H9 (cell line): Measurements from ENCODE around the gene TEX19. TPM values are rescaled to one million over a fixed set of nuclear protein-coding genes. Genes with fewer than 3 reads are reported as not detected.

ENCODE experiments used
- DNase-seq: peaks from one replicate; pipeline ENCODE4 v3.0.0-alpha.2; 2017
- H2AFZ ChIP-seq: one replicate; pipeline ENCODE4 v1.6.1; 2013; ENCODE audit warnings: mild to moderate bottlenecking, low read length, control low read depth, moderate library complexity
- H2AK5ac ChIP-seq: 2 replicates; pipeline ENCODE4 v1.6.1; 2013; ENCODE audit warnings: low read length, control low read depth, mixed read lengths; ENCODE audit not compliant: insufficient read length
- H2BK120ac ChIP-seq: one replicate; pipeline ENCODE4 v1.6.1; 2013; ENCODE audit warnings: low read depth, mild to moderate bottlenecking, low read length, control low read depth, inconsistent platforms; ENCODE audit not compliant: poor library complexity, severe bottlenecking
- H2BK12ac ChIP-seq: 2 replicates; pipeline ENCODE4 v1.6.1; 2013; ENCODE audit warnings: low read length, control low read depth, mixed read lengths, low read depth; ENCODE audit not compliant: insufficient read length
- H2BK15ac ChIP-seq: 2 replicates; pipeline ENCODE4 v1.6.1; 2013; ENCODE audit warnings: low read depth, low read length, control low read depth
- H2BK20ac ChIP-seq: one replicate; pipeline ENCODE4 v1.6.1; 2013; ENCODE audit warnings: low read depth, mild to moderate bottlenecking, low read length, control low read depth, inconsistent platforms; ENCODE audit not compliant: poor library complexity, severe bottlenecking
- H2BK5ac ChIP-seq: 2 replicates; pipeline ENCODE4 v1.6.1; 2013; ENCODE audit warnings: low read length, control low read depth, mixed read lengths; ENCODE audit not compliant: insufficient read length
- H3K14ac ChIP-seq: 2 replicates; pipeline ENCODE4 v1.6.1; 2013; ENCODE audit warnings: low read length, control low read depth; ENCODE audit not compliant: insufficient read depth
- H3K18ac ChIP-seq: 2 replicates; pipeline ENCODE4 v1.6.1; 2013; ENCODE audit warnings: low read depth, mild to moderate bottlenecking, mixed read lengths, low read length, control low read depth; ENCODE audit not compliant: insufficient read length
- H3K23ac ChIP-seq: 2 replicates; pipeline ENCODE4 v1.6.1; 2013; ENCODE audit warnings: low read length, control low read depth, mixed read lengths, low read depth; ENCODE audit not compliant: insufficient read length
- H3K23me2 ChIP-seq: 2 replicates; pipeline ENCODE4 v1.6.1; 2013; ENCODE audit warnings: low read depth, mild to moderate bottlenecking, mixed read lengths, low read length, control low read depth; ENCODE audit not compliant: insufficient read length, poor library complexity, severe bottlenecking
- H3K27ac ChIP-seq: 2 replicates; pipeline ENCODE4 v1.5.1; 2013; ENCODE audit warnings: low read length, control low read depth, mixed read lengths, low read depth; ENCODE audit not compliant: insufficient read length
- H3K27me3 ChIP-seq: 2 replicates; pipeline ENCODE4 v1.6.1; 2013; ENCODE audit warnings: low read length, control low read depth, inconsistent platforms; ENCODE audit not compliant: insufficient read depth
- H3K4ac ChIP-seq: 2 replicates; pipeline ENCODE4 v1.6.1; 2013; ENCODE audit warnings: low read depth, mild to moderate bottlenecking, control low read depth, inconsistent platforms, low read length, moderate library complexity
- H3K4me1 ChIP-seq: 2 replicates; pipeline ENCODE4 v1.6.1; 2013; ENCODE audit warnings: low read length, control low read depth, inconsistent platforms; ENCODE audit not compliant: insufficient read depth
- H3K4me2 ChIP-seq: 2 replicates; pipeline ENCODE4 v1.6.1; 2013; ENCODE audit warnings: low read length, control low read depth, mixed read lengths; ENCODE audit not compliant: insufficient read length, insufficient read depth
- H3K56ac ChIP-seq: 2 replicates; pipeline ENCODE4 v1.6.1; 2013; ENCODE audit warnings: low read depth, mild to moderate bottlenecking, mixed read lengths, low read length, control low read depth; ENCODE audit not compliant: insufficient read length
- H3K79me1 ChIP-seq: 2 replicates; pipeline ENCODE4 v1.6.1; 2013; ENCODE audit warnings: low read depth, mild to moderate bottlenecking, moderate library complexity, low read length, control low read depth, inconsistent platforms; ENCODE audit not compliant: insufficient read depth, poor library complexity, severe bottlenecking
- H3K79me2 ChIP-seq: 2 replicates; pipeline ENCODE4 v1.6.1; 2013; ENCODE audit warnings: low read length, control low read depth, inconsistent platforms; ENCODE audit not compliant: insufficient read depth
- H3K9ac ChIP-seq: 2 replicates; pipeline ENCODE4 v1.6.1; 2013; ENCODE audit warnings: low read length, control low read depth, mixed read lengths; ENCODE audit not compliant: insufficient read length; ENCODE audit errors: extremely low read depth
- H3K9me3 ChIP-seq: one replicate; pipeline ENCODE4 v1.6.1; 2013; ENCODE audit warnings: low read depth, low read length, inconsistent platforms; ENCODE audit not compliant: control insufficient read depth
- H3T11ph ChIP-seq: one replicate; pipeline ENCODE4 v1.6.1; 2013; ENCODE audit warnings: mild to moderate bottlenecking, low read length, control low read depth, inconsistent platforms
- H4K20me1 ChIP-seq: one replicate; pipeline ENCODE4 v1.6.1; 2013; ENCODE audit not compliant: control insufficient read depth, insufficient read length, insufficient read depth
- H4K5ac ChIP-seq: 2 replicates; pipeline ENCODE4 v1.6.1; 2013; ENCODE audit warnings: low read depth, mild to moderate bottlenecking, mixed read lengths, low read length, control low read depth; ENCODE audit not compliant: insufficient read length
- H4K8ac ChIP-seq: replicated peaks from 2 replicates; pipeline ENCODE4 v1.6.1; 2013; ENCODE audit warnings: low read length, control low read depth, mixed read lengths, low read depth; ENCODE audit not compliant: insufficient read length
- H4K91ac ChIP-seq: 2 replicates; pipeline ENCODE4 v1.6.1; 2013; ENCODE audit warnings: low read depth, mild to moderate bottlenecking, moderate library complexity, mixed read lengths, low read length, control low read depth; ENCODE audit not compliant: insufficient read length
- H3K27ac Mint-ChIP-seq, 3 experiments: 2 replicates in 2 of 3; 3 replicates in 1 of 3; pipeline ENCODE4 v1.8.0; 2020 to 2021; ENCODE audit warnings: mixed read lengths in 3 of 3, mild to moderate bottlenecking in 1 of 3, moderate library complexity in 1 of 3
- H3K27me3 Mint-ChIP-seq: 2 replicates; pipeline ENCODE4 v1.8.0; 2021; ENCODE audit warnings: low read depth, mild to moderate bottlenecking, moderate library complexity, mixed read lengths
- H3K36me3 Mint-ChIP-seq, 3 experiments: 2 replicates in 2 of 3; 3 replicates in 1 of 3; pipeline ENCODE4 v1.8.0; 2020 to 2021; ENCODE audit warnings: low read depth in 3 of 3, mixed read lengths in 3 of 3; ENCODE audit not compliant: insufficient read depth in 1 of 3
- H3K4me1 Mint-ChIP-seq, 2 experiments: 2 replicates each; pipeline ENCODE4 v1.8.0; 2020; ENCODE audit warnings: mixed read lengths in 2 of 2
- H3K4me3 Mint-ChIP-seq, 2 experiments: 2 replicates in 1 of 2; 3 replicates in 1 of 2; pipeline ENCODE4 v1.8.0; 2020 to 2021; ENCODE audit warnings: mild to moderate bottlenecking in 2 of 2, mixed read lengths in 2 of 2, moderate library complexity in 1 of 2
- H3K9me3 Mint-ChIP-seq, 2 experiments: 2 replicates in 1 of 2; 3 replicates in 1 of 2; pipeline ENCODE4 v1.8.0; 2020; ENCODE audit warnings: mild to moderate bottlenecking in 2 of 2, mixed read lengths in 2 of 2, moderate library complexity in 1 of 2
- CTCF ChIP-seq: fragments of 200-600 bp; sonication (generic); conservative IDR thresholded peaks from 3 replicates; pipeline ENCODE4 v1.8.0; 2021; ENCODE audit warnings: antibody characterized with exemption, mild to moderate bottlenecking
- WGBS: extraction: QIAGEN DNeasy Blood & Tissue Kit; methylation state at CpG from one replicate; pipeline ENCODE4 v1.1.7; 2013; ENCODE audit warnings: missing lambda C conversion rate, low lambda C conversion rate, mixed read lengths; ENCODE audit not compliant: insufficient read length; ENCODE audit errors: extremely low coverage; 5-methylcytosine and 5-hydroxymethylcytosine counted together
- total RNA-seq: library from RNA; stranded (reverse); gene quantifications from 2 replicates; pipeline ENCODE4 v1.2.1, GENCODE V29; 2021

TEX19 gene
- total RNA-seq, 1 experiment from 2014 or later = 1.4 TPM

GRCh38 chr17:82400830-82401229 is 41.8 kb downstream of the TEX19 start:
- WGBS = no CpG with 5 or more reads among the region's 19 CpGs
- Histone ChIP-seq H2BK20ac (no peak overlapping the region), H2AK5ac (no peak overlapping the region), H3K18ac (no peak overlapping the region), H2BK5ac (no peak overlapping the region), H4K5ac (no peak overlapping the region), H3K4me1 (no peaks in the 10 kb centered on the region), H3K9ac (no peak overlapping the region), H3K23ac (no peak overlapping the region), H2BK15ac (no peak overlapping the region), H3K79me2 (no peaks in the 10 kb centered on the region), H2AFZ (no peak overlapping the region), H2BK12ac (no peak overlapping the region), H4K20me1 (no peaks in the 10 kb centered on the region), H3T11ph (no peak overlapping the region), H3K4me2 (no peak overlapping the region), H3K56ac (no peak overlapping the region), H4K8ac (no peak overlapping the region), H3K23me2 (no peaks in the 10 kb centered on the region), H3K9me3 (no peaks in the 10 kb centered on the region), H3K4ac (no peak overlapping the region), H3K14ac (no peak overlapping the region), H3K79me1 (no peaks in the 10 kb centered on the region), H3K27ac (no peak overlapping the region), H4K91ac (no peak overlapping the region), H3K27me3 (no peaks in the 10 kb centered on the region), H2BK120ac (no peak overlapping the region)
- H3K36me3 Mint-ChIP-seq = peaks cover 4 to 26% (median 18%) of the 10 kb centered on the region in 3 experiments
- no peak for TF ChIP-seq CTCF
- no peaks in the 10 kb centered on the region for H3K27me3 Mint-ChIP-seq
- H3K4me3 Mint-ChIP-seq = no peak overlapping the region
- DNase-seq = no peak
- H3K27ac Mint-ChIP-seq = no peak overlapping the region
- no peaks in the 10 kb centered on the region for H3K9me3 Mint-ChIP-seq
- H3K4me1 Mint-ChIP-seq = no peaks in the 10 kb centered on the region; a peak in 1 of 4 replicates
